Transverse colon (tissue), 3 donors: Measurements from ENCODE around the gene VTA1.

ENCODE experiments used
- POLR2A ChIP-seq: fragments of 450-650 bp; IDR thresholded peaks from one replicate; pipeline ENCODE4 v1.6.1; 2016; ENCODE audit warnings: antibody characterized with exemption, mild to moderate bottlenecking, moderate library complexity
- TF ChIP-seq, protein P1 (sequence below), 5 experiments: fragments of 200-600 bp in 3 of 5; fragments of 450-650 bp in 2 of 5; sonication (generic) in 3 of 5; IDR thresholded peaks; 1 replicate in 2 of 5; 2 replicates in 3 of 5; pipeline ENCODE4 v1.5.1; 2016 to 2017; ENCODE audit warnings: antibody characterized with exemption in 5 of 5, inconsistent platforms in 3 of 5, mild to moderate bottlenecking in 2 of 5, moderate library complexity in 1 of 5

DNA sequence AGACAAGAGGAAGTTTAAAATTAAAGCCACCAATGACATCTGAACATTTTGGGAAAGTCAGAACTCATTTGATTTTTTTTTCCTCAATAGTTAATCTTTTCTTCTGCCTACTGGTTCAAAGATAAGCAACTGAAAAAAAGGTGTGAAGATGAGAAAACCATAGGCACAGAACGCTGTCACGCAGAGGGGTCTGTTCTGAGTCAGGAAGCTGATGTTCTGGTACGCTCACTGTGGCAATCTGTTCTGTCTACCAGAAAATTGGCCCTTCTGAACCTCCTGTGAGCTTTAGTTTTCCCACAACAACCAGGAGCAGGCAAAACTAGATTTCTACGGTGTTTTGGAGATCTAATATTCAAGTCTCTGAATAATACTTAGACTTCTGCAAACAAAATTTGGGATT lies 78.1 kb downstream of the VTA1 start:
- TF ChIP-seq, protein P1, sequence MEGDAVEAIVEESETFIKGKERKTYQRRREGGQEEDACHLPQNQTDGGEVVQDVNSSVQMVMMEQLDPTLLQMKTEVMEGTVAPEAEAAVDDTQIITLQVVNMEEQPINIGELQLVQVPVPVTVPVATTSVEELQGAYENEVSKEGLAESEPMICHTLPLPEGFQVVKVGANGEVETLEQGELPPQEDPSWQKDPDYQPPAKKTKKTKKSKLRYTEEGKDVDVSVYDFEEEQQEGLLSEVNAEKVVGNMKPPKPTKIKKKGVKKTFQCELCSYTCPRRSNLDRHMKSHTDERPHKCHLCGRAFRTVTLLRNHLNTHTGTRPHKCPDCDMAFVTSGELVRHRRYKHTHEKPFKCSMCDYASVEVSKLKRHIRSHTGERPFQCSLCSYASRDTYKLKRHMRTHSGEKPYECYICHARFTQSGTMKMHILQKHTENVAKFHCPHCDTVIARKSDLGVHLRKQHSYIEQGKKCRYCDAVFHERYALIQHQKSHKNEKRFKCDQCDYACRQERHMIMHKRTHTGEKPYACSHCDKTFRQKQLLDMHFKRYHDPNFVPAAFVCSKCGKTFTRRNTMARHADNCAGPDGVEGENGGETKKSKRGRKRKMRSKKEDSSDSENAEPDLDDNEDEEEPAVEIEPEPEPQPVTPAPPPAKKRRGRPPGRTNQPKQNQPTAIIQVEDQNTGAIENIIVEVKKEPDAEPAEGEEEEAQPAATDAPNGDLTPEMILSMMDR (IDR thresholded peaks at IDR 0.05): no peak
- no peak for TF ChIP-seq POLR2A
